SU-DHL-6 (cell line): Measurements from ENCODE around the gene GALNT14.

Experiments used
- H2AFZ ChIP-seq: fragments of 200-600 bp; sonication (generic); 2 replicates; pipeline ENCODE4 v1.6.1; 2014; ENCODE audit warnings: low read depth, mild to moderate bottlenecking, moderate library complexity, mixed read lengths, antibody characterized with exemption, low read length; ENCODE audit not compliant: severe bottlenecking
- H3F3A ChIP-seq: fragments of 200-600 bp; shearing (Covaris generic); 2 replicates; pipeline ENCODE4 v1.6.0; 2016; ENCODE audit warnings: antibody characterized with exemption, mild to moderate bottlenecking; ENCODE audit not compliant: insufficient read depth
- H3K27ac ChIP-seq: fragments of 200-600 bp; sonication (generic); 2 replicates; pipeline ENCODE4 v1.5.1; 2016; ENCODE audit warnings: low read depth, mild to moderate bottlenecking, low read length, moderate library complexity, mixed read lengths
- H3K27me3 ChIP-seq: fragments of 200-600 bp; sonication (generic), shearing (Covaris generic); 2 replicates; pipeline ENCODE4 v1.6.0; 2014; ENCODE audit warnings: mild to moderate bottlenecking, low read length
- H3K36me3 ChIP-seq: fragments of 200-600 bp; sonication (generic); 2 replicates; pipeline ENCODE4 v1.6.1; 2014; ENCODE audit warnings: mild to moderate bottlenecking, low read length, mixed read lengths
- H3K4me2 ChIP-seq: fragments of 300-600, 200-600 bp; shearing (Covaris generic), sonication (generic); 2 replicates; pipeline ENCODE4 v1.6.0; 2014; ENCODE audit warnings: low read length, low read depth, mild to moderate bottlenecking; ENCODE audit not compliant: poor library complexity, severe bottlenecking
- H3K4me3 ChIP-seq: fragments of 200-600 bp; sonication (generic); 2 replicates; pipeline ENCODE4 v1.5.1; 2014; ENCODE audit warnings: antibody characterized with exemption, low read length, mild to moderate bottlenecking, mixed read lengths; ENCODE audit not compliant: insufficient read depth, poor library complexity, severe bottlenecking
- H3K79me2 ChIP-seq: fragments of 200-600 bp; sonication (generic); 2 replicates; pipeline ENCODE4 v1.6.1; 2014; ENCODE audit warnings: mild to moderate bottlenecking, low read length, moderate library complexity; ENCODE audit not compliant: insufficient read depth
- H3K9ac ChIP-seq: fragments of 200-600 bp; sonication (generic); 2 replicates; pipeline ENCODE4 v1.7.0; 2014; ENCODE audit warnings: mild to moderate bottlenecking, low read length
- H3K9me2 ChIP-seq: fragments of 200-600 bp; sonication (generic); replicated peaks from 2 replicates; pipeline ENCODE4 v1.6.1; 2014; ENCODE audit warnings: low read length; ENCODE audit not compliant: insufficient read depth
- H3K9me3 ChIP-seq: fragments of 200-600 bp; sonication (generic); 2 replicates; pipeline ENCODE4 v1.6.1; 2014; ENCODE audit warnings: low read length, mixed read lengths; ENCODE audit not compliant: insufficient read depth
- H4K20me1 ChIP-seq: fragments of 200-600 bp; sonication (generic); 2 replicates; pipeline ENCODE4 v1.6.1; 2014; ENCODE audit warnings: low read depth, mild to moderate bottlenecking, antibody characterized with exemption, low read length, moderate library complexity, mixed read lengths
- CTCF ChIP-seq: fragments of 200-600 bp; sonication (generic); IDR thresholded peaks from one replicate; pipeline ENCODE4 v1.5.1; 2017; ENCODE audit warnings: antibody characterized with exemption, mild to moderate bottlenecking, low read length, moderate library complexity; ENCODE audit not compliant: insufficient read depth, poor library complexity, severe bottlenecking
- EZH2phosphoT487 ChIP-seq: fragments of 200-600 bp; sonication (generic), shearing (Covaris generic); conservative IDR thresholded peaks from 2 replicates; pipeline ENCODE4 v1.6.1; 2018; ENCODE audit warnings: mild to moderate bottlenecking, antibody characterized with exemption, low read length, moderate library complexity, mixed read lengths

GALNT14 gene

DNA sequence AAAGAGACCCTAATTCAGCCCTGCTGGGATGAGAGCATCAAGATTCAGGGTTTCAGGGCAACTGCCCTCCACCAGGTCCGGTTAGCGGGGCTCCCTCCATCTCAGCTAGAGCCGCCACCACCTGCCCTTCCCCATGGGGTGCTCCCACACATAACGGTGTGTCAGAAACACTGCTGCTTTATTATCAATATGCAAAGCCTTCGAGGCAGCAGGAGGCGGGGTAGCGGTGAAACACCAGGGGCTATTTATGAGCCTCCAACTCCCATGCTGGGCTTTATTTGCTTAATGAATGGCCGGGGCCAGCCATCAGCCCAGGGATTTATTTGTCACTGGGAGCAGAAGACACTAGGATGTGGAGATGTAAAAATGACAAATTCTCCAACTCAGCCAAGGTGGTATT is 109.8 kb downstream of the GALNT14 start:
- Histone ChIP-seq H3K9me2 (no peaks in the 10 kb centered on the region), H3K9me3 (no peaks in the 10 kb centered on the region), H3K36me3 (no peaks in the 10 kb centered on the region), H3K79me2 (no peaks in the 10 kb centered on the region), H3F3A (no peaks in the 10 kb centered on the region), H4K20me1 (no peaks in the 10 kb centered on the region), H3K27ac (no peak overlapping the region), H3K9ac (no peak overlapping the region), H3K4me2 (no peak overlapping the region), H3K4me3 (no peak overlapping the region), H2AFZ (no peak overlapping the region), H3K27me3 (no peaks in the 10 kb centered on the region)
- TF ChIP-seq EZH2phosphoT487, result no peak
- no peak for TF ChIP-seq CTCF

DNA sequence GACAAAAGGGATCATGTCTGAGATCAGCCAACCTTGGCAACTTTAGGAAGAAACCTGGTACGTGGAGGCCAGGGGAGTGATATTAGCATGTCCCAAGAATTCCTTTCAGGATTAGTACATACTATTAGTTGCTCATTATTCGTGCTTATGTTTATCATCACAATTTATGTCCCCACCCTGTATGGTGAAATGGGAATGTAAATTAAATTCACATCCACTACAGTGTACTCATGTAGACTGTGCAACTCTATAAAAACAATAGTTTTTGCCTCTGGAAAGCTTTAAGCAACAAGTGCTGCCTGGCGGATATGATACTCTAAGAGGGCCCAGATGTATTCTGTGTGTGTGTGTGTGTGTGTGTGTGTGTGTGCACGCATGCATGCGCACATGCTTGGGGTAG is 110.7 kb downstream of the GALNT14 start:
- Histone ChIP-seq H4K20me1 (no peaks in the 10 kb centered on the region), H3K4me2 (no peak overlapping the region), H3K79me2 (no peaks in the 10 kb centered on the region), H3K9ac (no peak overlapping the region), H3K4me3 (no peak overlapping the region), H3K36me3 (no peaks in the 10 kb centered on the region), H3F3A (no peaks in the 10 kb centered on the region), H3K27me3 (no peaks in the 10 kb centered on the region), H3K9me2 (no peaks in the 10 kb centered on the region), H3K27ac (no peak overlapping the region), H3K9me3 (no peaks in the 10 kb centered on the region), H2AFZ (no peak overlapping the region)
- no peak for TF ChIP-seq EZH2phosphoT487
- TF ChIP-seq CTCF, result no peak

- Histone ChIP-seq H3K27me3 (no peaks in the 10 kb centered on the region), H4K20me1 (no peaks in the 10 kb centered on the region), H3K9me3 (no peaks in the 10 kb centered on the region), H3K9me2 (no peaks in the 10 kb centered on the region), H3K4me3 (no peak overlapping the region), H2AFZ (no peak overlapping the region), H3K4me2 (no peak overlapping the region), H3K36me3 (no peaks in the 10 kb centered on the region), H3K9ac (no peak overlapping the region), H3K27ac (no peak overlapping the region), H3F3A (no peaks in the 10 kb centered on the region), H3K79me2 (no peaks in the 10 kb centered on the region)
- TF ChIP-seq CTCF (no peak), EZH2phosphoT487 (no peak)
Measured at GRCh38 chr2:31023541-31023940, 114.7 kb downstream of the GALNT14 start.

DNA sequence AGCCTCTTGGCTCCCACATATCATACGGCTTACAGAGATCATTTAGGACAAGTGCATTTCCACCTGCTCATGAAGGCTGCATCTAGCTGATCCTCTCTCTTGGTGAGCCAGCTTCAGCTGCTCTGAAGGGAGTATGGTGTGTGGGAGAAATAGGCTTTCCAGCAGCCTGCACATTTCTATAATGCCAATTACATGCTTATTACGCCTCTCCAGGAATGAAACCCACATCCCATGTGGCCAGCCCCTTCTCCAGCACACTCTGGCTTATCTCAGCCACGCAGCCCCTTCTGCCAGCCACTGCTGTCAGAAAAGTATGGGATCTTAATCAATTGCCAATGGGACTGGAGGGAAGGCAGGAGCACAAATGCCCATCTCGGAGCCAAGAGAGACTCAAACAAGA is 117.5 kb downstream of the GALNT14 start:
- Histone ChIP-seq H3K79me2 (no peaks in the 10 kb centered on the region), H3K4me3 (no peak overlapping the region), H3K27me3 (no peaks in the 10 kb centered on the region), H3F3A (no peaks in the 10 kb centered on the region), H4K20me1 (no peaks in the 10 kb centered on the region), H3K9me2 (no peaks in the 10 kb centered on the region), H3K9ac (no peak overlapping the region), H3K4me2 (no peak overlapping the region), H3K36me3 (no peaks in the 10 kb centered on the region), H3K27ac (no peak overlapping the region), H2AFZ (no peak overlapping the region), H3K9me3 (no peaks in the 10 kb centered on the region)
- TF ChIP-seq EZH2phosphoT487 (no peak), CTCF (no peak)
